GM12878 (cell line): Measurements from ENCODE around the gene CNOT3. TPM values are rescaled to one million over a fixed set of nuclear protein-coding genes. Genes with fewer than 3 reads are reported as not detected.

ENCODE experiments used
- ATAC-seq: fragments of 200-7000 bp; cut with Tn5 transposase; 3 replicates; pipeline ENCODE4 v1.9.1; 2020; ENCODE audit warnings: mild to moderate bottlenecking, moderate library complexity
- BruUV-seq: library from RNA; stranded (reverse); fragments of 400-500 nt; replicated peaks from 2 replicates; lab custom pipeline; 2021; lab: Mats Ljungman, UMichigan
- CTCF ChIA-PET: fragments of 300-600 bp; sonication (Branson Sonifier 250); formaldehyde crosslinking; extraction: SDS; loops from one replicate; lab custom pipeline; 2021; ENCODE audit warnings: inconsistent platforms; lab: Yijun Ruan, JAX
- POLR2A ChIA-PET: fragments of 350-600 bp; formaldehyde crosslinking; extraction: SDS; loops from one replicate; lab custom pipeline; 2021; ENCODE audit warnings: inconsistent platforms; lab: Charles Lee
- RAD21 ChIA-PET: fragments of 300-600 bp; sonication (Branson Sonifier 250); formaldehyde crosslinking; loops from one replicate; lab custom pipeline; 2023; ENCODE audit warnings: antibody characterized with exemption; ENCODE audit not compliant: unreplicated experiment; lab: Charles Lee
- SMC1A ChIA-PET: fragments of 300-600 bp; sonication (Branson Sonifier 250); formaldehyde crosslinking; loops from one replicate; lab custom pipeline; 2023; ENCODE audit not compliant: unreplicated experiment, uncharacterized antibody; lab: Charles Lee
- DNase-seq: peaks from one replicate; pipeline ENCODE4 v3.0.0-alpha.2; 2011; ENCODE audit warnings: low read depth, low spot score
- FAIRE-seq: peaks from 3 replicates; lab custom pipeline; 2011; peaks lifted over from hg19 to GRCh38; lab: Jason Lieb, UNC
- H2AFZ ChIP-seq: 2 replicates; pipeline ENCODE4 v1.6.0; 2011; ENCODE audit warnings: low read depth, low read length, control low read depth; ENCODE audit not compliant: control insufficient read depth
- H3K27ac ChIP-seq: 2 replicates; pipeline ENCODE4 v1.5.1; 2011; ENCODE audit warnings: control low read depth; ENCODE audit not compliant: control insufficient read depth, insufficient read depth
- H3K27me3 ChIP-seq, 2 experiments: replicated peaks in 1 of 2; 2 replicates each; pipeline versions ENCODE4 v1.6.0 to v1.6.1; 2011; ENCODE audit warnings: low read length in 1 of 2; ENCODE audit not compliant: control insufficient read depth in 2 of 2, insufficient read depth in 2 of 2
- H3K36me3 ChIP-seq, 2 experiments: 2 replicates each; pipeline ENCODE4 v1.5.1; 2011; ENCODE audit warnings: low read length in 1 of 2; ENCODE audit not compliant: control insufficient read depth in 2 of 2, insufficient read depth in 2 of 2
- H3K4me1 ChIP-seq: 2 replicates; pipeline ENCODE4 v1.6.1; 2011; ENCODE audit warnings: mild to moderate bottlenecking, low read length, moderate library complexity, mixed read lengths; ENCODE audit not compliant: control insufficient read depth, insufficient read depth
- H3K4me2 ChIP-seq: 2 replicates; pipeline ENCODE4 v1.6.0; 2011; ENCODE audit warnings: control low read depth; ENCODE audit not compliant: control insufficient read depth, insufficient read depth
- H3K4me3 ChIP-seq: fragments of 200-600 bp; sonication (generic); 2 replicates; pipeline ENCODE4 v1.5.1; 2016
- H3K79me2 ChIP-seq: 2 replicates; pipeline ENCODE4 v1.6.0; 2011; ENCODE audit warnings: low read length; ENCODE audit not compliant: control insufficient read depth, insufficient read depth
- H3K9ac ChIP-seq: 2 replicates; pipeline ENCODE4 v1.8.0; 2011; ENCODE audit warnings: low read length, control low read depth, mixed read lengths; ENCODE audit not compliant: control insufficient read depth, insufficient read depth
- H3K9me3 ChIP-seq: replicated peaks from 3 replicates; pipeline ENCODE4 v1.5.1; 2011; ENCODE audit warnings: mild to moderate bottlenecking, low read length; ENCODE audit not compliant: control insufficient read depth, insufficient read depth
- H4K20me1 ChIP-seq: 2 replicates; pipeline ENCODE4 v1.6.0; 2011; ENCODE audit not compliant: control insufficient read depth, insufficient read depth
- BACH1 ChIP-seq: fragments of 450-650 bp; IDR thresholded peaks from 2 replicates; pipeline ENCODE4 v1.6.1; 2017; ENCODE audit warnings: mild to moderate bottlenecking, borderline replicate concordance
- CBX3 ChIP-seq: fragments of 200-600 bp; sonication (generic); IDR thresholded peaks from 2 replicates; pipeline ENCODE4 v1.6.1; 2016; ENCODE audit warnings: low read depth, borderline replicate concordance
- CREM ChIP-seq: IDR thresholded peaks from 2 replicates; pipeline ENCODE4 v1.6.1; 2014; ENCODE audit warnings: antibody characterized with exemption, low read depth
- ETV6 ChIP-seq, 2 experiments: fragments of 450-650 bp in 1 of 2; IDR thresholded peaks in 1 of 2; conservative IDR thresholded peaks in 1 of 2; 2 replicates each; pipeline ENCODE4 v1.6.1; 2014; ENCODE audit warnings: antibody characterized with exemption in 1 of 2, borderline replicate concordance in 1 of 2, low read depth in 1 of 2, mild to moderate bottlenecking in 1 of 2, moderate library complexity in 1 of 2
- KAT2A ChIP-seq: conservative IDR thresholded peaks from 2 replicates; pipeline ENCODE4 v1.6.1; 2011; ENCODE audit warnings: low read depth, low read length; ENCODE audit not compliant: control insufficient read depth
- NFYB ChIP-seq: IDR thresholded peaks from 2 replicates; pipeline ENCODE4 v1.6.1; 2011; ENCODE audit warnings: low read depth, mild to moderate bottlenecking, low read length, improper control_type of control experiment, moderate library complexity; ENCODE audit not compliant: insufficient read depth
- NR2F1 ChIP-seq: fragments of 450-650 bp; conservative IDR thresholded peaks from 2 replicates; pipeline ENCODE4 v1.6.1; 2017; ENCODE audit warnings: mild to moderate bottlenecking
- PAX5 ChIP-seq: IDR thresholded peaks from 2 replicates; pipeline ENCODE4 v1.6.1; 2011; ENCODE audit warnings: low read depth, low read length, borderline replicate concordance
- PKNOX1 ChIP-seq: fragments of 450-650 bp; IDR thresholded peaks from 2 replicates; pipeline ENCODE4 v1.6.1; 2016; ENCODE audit warnings: mild to moderate bottlenecking
- RAD51 ChIP-seq: fragments of 450-650 bp; IDR thresholded peaks from 2 replicates; pipeline ENCODE4 v1.6.1; 2016; ENCODE audit warnings: moderate library complexity, mild to moderate bottlenecking, inconsistent platforms
- SP1 ChIP-seq: IDR thresholded peaks from one replicate; pipeline ENCODE4 v1.6.1; 2011; ENCODE audit warnings: low read depth, low read length
- TBL1XR1 ChIP-seq: IDR thresholded peaks from 2 replicates; pipeline ENCODE4 v1.6.1; 2012; ENCODE audit warnings: low read depth, low read length, improper control_type of control experiment
- YY1 ChIP-seq: IDR thresholded peaks from 2 replicates; pipeline ENCODE4 v1.6.1; 2011; ENCODE audit warnings: low read depth, mild to moderate bottlenecking, low read length
- ZNF274 ChIP-seq: IDR thresholded peaks from one replicate; pipeline ENCODE4 v1.8.0; 2011; ENCODE audit not compliant: insufficient read length, insufficient read depth
- WGBS: methylation state at CpG from one replicate; pipeline ENCODE4 v1.1.6; 2016; ENCODE audit warnings: low lambda C conversion rate; ENCODE audit not compliant: insufficient replicate concordance, insufficient coverage; ENCODE audit errors: missing lambda C conversion rate; 5-methylcytosine and 5-hydroxymethylcytosine counted together
- in situ Hi-C: fragments of 300-500 bp; cut with MboI; formaldehyde crosslinking; loops from 9 replicates; pipeline ENCODE4 v1.14.3; 2018; ENCODE audit warnings: mixed read lengths
- intact Hi-C: fragments of 100-400 bp; cut with micrococcal nuclease; formaldehyde crosslinking; loops from one replicate; pipeline ENCODE4 v1.14.2; 2022; ENCODE audit not compliant: unreplicated experiment
- polyA plus RNA-seq, 11 experiments: library from polyadenylated mRNA; depleted of rRNA in 4 of 11; unstranded in 6 of 11; stranded (reverse) in 5 of 11; fragments of >200 nt; fragmentation: Nextera tagmentation in 4 of 11; fragmentation: Illumina TruSeq in 1 of 11; extraction: Ambion mirVana in 4 of 11; extraction: Trizol in 1 of 11; gene quantifications; 1 replicate in 1 of 11; 2 replicates in 10 of 11; pipeline versions ENCODE4 v1.2.1 to v1.2.3, GENCODE V29; 2011 to 2016; ENCODE audit warnings: inconsistent platforms in 2 of 11, missing spikeins in 2 of 11, low read depth in 1 of 11
- total RNA-seq, 4 experiments: library from RNA; depleted of rRNA in 3 of 4; stranded (reverse); fragments of >200 nt in 3 of 4; fragmentation: Illumina TruSeq in 1 of 4; extraction: Trizol in 1 of 4; gene quantifications; 2 replicates each; pipeline versions ENCODE4 v1.2.1 to v1.2.3, GENCODE V29; 2013 to 2021
- TF ChIP-seq, protein P1 (sequence below): fragments of 450-650 bp; IDR thresholded peaks from 2 replicates; pipeline ENCODE4 v1.6.1; 2017; ENCODE audit warnings: mild to moderate bottlenecking, low read depth, inconsistent platforms; ENCODE audit not compliant: poor library complexity, severe bottlenecking
- TF ChIP-seq, protein P2 (sequence below): fragments of 450-650 bp; IDR thresholded peaks from 2 replicates; pipeline ENCODE4 v1.6.1; 2017; ENCODE audit warnings: mild to moderate bottlenecking, moderate library complexity

Gene CNOT3
- total and polyA plus RNA-seq, 10 of the 15 experiments (the other 5 are each of a cell fraction or from before 2014, with no cell fraction given) = 0.14 to 45.1 (median 14.0) TPM

GRCh38 chr19:54201980-54202379 is 64.4 kb downstream of the CNOT3 start:
- peaks cover 25 to 28% of the 10 kb centered on the region in 2 experiments for H3K36me3 ChIP-seq
- FAIRE-seq (no peak), ATAC-seq (no peak), DNase-seq (no peak)
- ChIA-PET POLR2A (interaction anchor here (2.4 to 7.7 kb wide), 2 partner anchors 12 to 65 kb away, joined by 11 to 100 read pairs; partner anchors contain the start of genes CNOT3, MBOAT7 and TSEN34), RAD21 (no interaction called here), SMC1A (interaction anchor here (0.8 to 3.8 kb wide), 7 partner anchors 12 to 189 kb away, joined by 3 to 26 read pairs (median 3); partner anchors contain the start of genes MBOAT7 and TSEN34), CTCF (interaction anchor here (1.0 to 1.8 kb wide), 2 partner anchors 13 to 189 kb away, joined by 6 to 8 read pairs; partner anchors contain the start of gene MBOAT7)
- peaks cover 27% of the 10 kb centered on the region for H3K4me1 ChIP-seq
- WGBS = 8% methylated on average over 13 of the region's 13 CpGs
- TF ChIP-seq TBL1XR1 = no peak
- TF ChIP-seq YY1 = no peak
- no peak for TF ChIP-seq SP1
- no peak for TF ChIP-seq RAD51
- TF ChIP-seq CREM = no peak
- TF ChIP-seq BACH1 = no peak
- no peak for TF ChIP-seq ZNF274
- no peak for TF ChIP-seq KAT2A
- TF ChIP-seq, protein P1, sequence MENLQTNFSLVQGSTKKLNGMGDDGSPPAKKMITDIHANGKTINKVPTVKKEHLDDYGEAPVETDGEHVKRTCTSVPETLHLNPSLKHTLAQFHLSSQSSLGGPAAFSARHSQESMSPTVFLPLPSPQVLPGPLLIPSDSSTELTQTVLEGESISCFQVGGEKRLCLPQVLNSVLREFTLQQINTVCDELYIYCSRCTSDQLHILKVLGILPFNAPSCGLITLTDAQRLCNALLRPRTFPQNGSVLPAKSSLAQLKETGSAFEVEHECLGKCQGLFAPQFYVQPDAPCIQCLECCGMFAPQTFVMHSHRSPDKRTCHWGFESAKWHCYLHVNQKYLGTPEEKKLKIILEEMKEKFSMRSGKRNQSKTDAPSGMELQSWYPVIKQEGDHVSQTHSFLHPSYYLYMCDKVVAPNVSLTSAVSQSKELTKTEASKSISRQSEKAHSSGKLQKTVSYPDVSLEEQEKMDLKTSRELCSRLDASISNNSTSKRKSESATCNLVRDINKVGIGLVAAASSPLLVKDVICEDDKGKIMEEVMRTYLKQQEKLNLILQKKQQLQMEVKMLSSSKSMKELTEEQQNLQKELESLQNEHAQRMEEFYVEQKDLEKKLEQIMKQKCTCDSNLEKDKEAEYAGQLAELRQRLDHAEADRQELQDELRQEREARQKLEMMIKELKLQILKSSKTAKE = no peak
- no peak for TF ChIP-seq PKNOX1
- no peak for TF ChIP-seq NR2F1
- TF ChIP-seq, protein P2, sequence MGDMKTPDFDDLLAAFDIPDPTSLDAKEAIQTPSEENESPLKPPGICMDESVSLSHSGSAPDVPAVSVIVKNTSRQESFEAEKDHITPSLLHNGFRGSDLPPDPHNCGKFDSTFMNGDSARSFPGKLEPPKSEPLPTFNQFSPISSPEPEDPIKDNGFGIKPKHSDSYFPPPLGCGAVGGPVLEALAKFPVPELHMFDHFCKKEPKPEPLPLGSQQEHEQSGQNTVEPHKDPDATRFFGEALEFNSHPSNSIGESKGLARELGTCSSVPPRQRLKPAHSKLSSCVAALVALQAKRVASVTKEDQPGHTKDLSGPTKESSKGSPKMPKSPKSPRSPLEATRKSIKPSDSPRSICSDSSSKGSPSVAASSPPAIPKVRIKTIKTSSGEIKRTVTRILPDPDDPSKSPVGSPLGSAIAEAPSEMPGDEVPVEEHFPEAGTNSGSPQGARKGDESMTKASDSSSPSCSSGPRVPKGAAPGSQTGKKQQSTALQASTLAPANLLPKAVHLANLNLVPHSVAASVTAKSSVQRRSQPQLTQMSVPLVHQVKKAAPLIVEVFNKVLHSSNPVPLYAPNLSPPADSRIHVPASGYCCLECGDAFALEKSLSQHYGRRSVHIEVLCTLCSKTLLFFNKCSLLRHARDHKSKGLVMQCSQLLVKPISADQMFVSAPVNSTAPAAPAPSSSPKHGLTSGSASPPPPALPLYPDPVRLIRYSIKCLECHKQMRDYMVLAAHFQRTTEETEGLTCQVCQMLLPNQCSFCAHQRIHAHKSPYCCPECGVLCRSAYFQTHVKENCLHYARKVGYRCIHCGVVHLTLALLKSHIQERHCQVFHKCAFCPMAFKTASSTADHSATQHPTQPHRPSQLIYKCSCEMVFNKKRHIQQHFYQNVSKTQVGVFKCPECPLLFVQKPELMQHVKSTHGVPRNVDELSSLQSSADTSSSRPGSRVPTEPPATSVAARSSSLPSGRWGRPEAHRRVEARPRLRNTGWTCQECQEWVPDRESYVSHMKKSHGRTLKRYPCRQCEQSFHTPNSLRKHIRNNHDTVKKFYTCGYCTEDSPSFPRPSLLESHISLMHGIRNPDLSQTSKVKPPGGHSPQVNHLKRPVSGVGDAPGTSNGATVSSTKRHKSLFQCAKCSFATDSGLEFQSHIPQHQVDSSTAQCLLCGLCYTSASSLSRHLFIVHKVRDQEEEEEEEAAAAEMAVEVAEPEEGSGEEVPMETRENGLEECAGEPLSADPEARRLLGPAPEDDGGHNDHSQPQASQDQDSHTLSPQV = no peak
- TF ChIP-seq ETV6 (conservative IDR thresholded peaks at IDR 0.05 in 1 of 2, IDR thresholded peaks at IDR 0.05 in 1 of 2; ENCODE audit: borderline replicate concordance in 1 of 2, low read depth in 1 of 2) = no peak
- TF ChIP-seq NFYB = no peak
- TF ChIP-seq CBX3 = no peak
- TF ChIP-seq PAX5 = no peak
- H4K20me1 ChIP-seq = peaks cover 15% of the 10 kb centered on the region
- peaks cover 61% of the 10 kb centered on the region for H3K79me2 ChIP-seq
- H3K27ac ChIP-seq = 0 out of 2 replicates have a peak overlapping the region, but pooled peaks have one; percentile 96
- no peak overlapping the region for H2AFZ ChIP-seq
- intact Hi-C loops (loop anchor here (2.0 kb wide), 1 partner anchor 65 kb away; the partner anchor contains the start of gene CNOT3), in situ Hi-C loops (no loop called here)
- no TSS peak for BruUV-seq
- H3K4me3 ChIP-seq = peak overlapping the region; percentile 92
- no peaks in the 10 kb centered on the region for H3K9me3 ChIP-seq
- H3K9ac ChIP-seq = peak overlapping the region; percentile 96; the same call in 1 of the 2 replicates
- H3K27me3 ChIP-seq = no peaks in the 10 kb centered on the region
- peak overlapping the region; percentile 91 for H3K4me2 ChIP-seq
